Cardiac muscle cell (in vitro differentiated cells and primary cell): ENCODE results near the gene CCDC88B. TPM values are rescaled to one million over a fixed set of nuclear protein-coding genes. Genes with fewer than 3 reads are reported as not detected.

ENCODE experiments used
- DNase-seq, 2 donors: peaks; one replicate each; pipeline versions ENCODE4 v3.0.0 to v3.0.0-alpha.2; 2010 to 2017; ENCODE audit warnings: low read depth in 1 of 2, low spot score in 1 of 2
- H3K27ac ChIP-seq: fragments of 200-600 bp; sonication (generic); 2 replicates; pipeline ENCODE4 v1.5.1; 2016
- H3K27me3 ChIP-seq: fragments of 200-600 bp; sonication (generic); 2 replicates; pipeline ENCODE4 v1.6.0; 2016; ENCODE audit warnings: control low read depth
- H3K36me3 ChIP-seq: fragments of 200-600 bp; sonication (generic); 2 replicates; pipeline ENCODE4 v1.5.1; 2016; ENCODE audit warnings: control low read depth
- H3K4me1 ChIP-seq: fragments of 200-600 bp; sonication (generic); 2 replicates; pipeline ENCODE4 v1.8.1; 2017; ENCODE audit warnings: low read depth, mild to moderate bottlenecking, mixed run types
- H3K4me3 ChIP-seq: fragments of 200-600 bp; sonication (generic); 2 replicates; pipeline ENCODE4 v1.5.1; 2016; ENCODE audit warnings: mild to moderate bottlenecking
- H3K9me3 ChIP-seq: fragments of 200-600 bp; sonication (generic); 2 replicates; pipeline ENCODE4 v1.5.1; 2017; ENCODE audit warnings: low read depth, mild to moderate bottlenecking, control low read depth
- polyA plus RNA-seq: library from polyadenylated mRNA; unstranded; fragments of >200 nt; fragmentation: Nextera tagmentation; extraction: Ambion mirVana; gene quantifications from 2 replicates; pipeline ENCODE4 v1.2.1, GENCODE V29; 2016
- total RNA-seq: library from RNA; depleted of rRNA; stranded (reverse); fragments of >200 nt; gene quantifications from 2 replicates; pipeline ENCODE4 v1.2.3, GENCODE V29; 2016
- TF ChIP-seq, protein P1 (sequence below): IDR thresholded peaks from 2 replicates; pipeline ENCODE4 v1.5.1; 2012; ENCODE audit warnings: low read depth, mild to moderate bottlenecking, low read length

CCDC88B gene
- total and polyA plus RNA-seq, 2 experiments from 2014 or later, result 8.4 to 8.6 TPM

DNA sequence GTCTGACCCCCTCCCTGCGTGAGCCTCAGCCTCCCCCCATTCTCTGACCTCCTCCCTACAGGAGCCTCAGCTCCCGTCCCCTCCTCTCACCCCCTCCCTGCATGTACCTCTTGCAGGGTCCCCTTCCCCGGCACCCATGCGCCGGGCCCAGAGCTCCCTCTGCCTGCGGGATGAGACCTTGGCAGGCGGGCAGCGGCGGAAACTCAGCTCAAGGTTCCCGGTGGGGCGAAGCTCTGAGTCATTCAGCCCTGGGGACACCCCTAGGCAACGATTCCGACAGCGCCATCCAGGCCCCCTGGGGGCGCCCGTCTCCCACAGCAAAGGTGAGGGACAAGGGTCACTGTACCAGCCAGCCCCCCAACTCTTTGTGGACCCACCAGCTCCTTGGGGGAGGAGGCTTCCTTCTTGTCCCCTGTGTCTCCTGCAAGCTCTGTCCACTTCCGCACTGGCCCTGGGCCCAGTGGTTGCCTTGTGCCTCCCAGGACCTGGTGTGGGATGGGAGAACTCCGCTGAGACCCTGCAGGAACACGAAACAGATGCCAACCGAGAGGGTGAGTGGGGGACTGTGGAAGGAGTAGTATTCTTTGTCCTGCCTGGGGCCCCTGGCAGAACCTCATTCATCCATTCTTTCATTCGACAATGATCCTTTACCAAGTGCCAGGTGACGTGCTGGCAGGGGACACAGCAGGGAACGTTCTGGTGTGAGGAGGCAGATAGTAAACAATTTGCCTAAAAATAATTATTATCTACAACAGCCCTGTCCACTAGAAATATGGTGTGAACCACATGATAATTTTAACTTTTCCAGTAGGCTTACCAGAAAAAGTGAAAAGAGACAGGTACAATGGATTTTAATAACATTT, 15.3 kb downstream of the CCDC88B start:
- no peak overlapping the region for H3K4me3 ChIP-seq
- peak overlapping the region; percentile 18 for H3K27ac ChIP-seq

DNA sequence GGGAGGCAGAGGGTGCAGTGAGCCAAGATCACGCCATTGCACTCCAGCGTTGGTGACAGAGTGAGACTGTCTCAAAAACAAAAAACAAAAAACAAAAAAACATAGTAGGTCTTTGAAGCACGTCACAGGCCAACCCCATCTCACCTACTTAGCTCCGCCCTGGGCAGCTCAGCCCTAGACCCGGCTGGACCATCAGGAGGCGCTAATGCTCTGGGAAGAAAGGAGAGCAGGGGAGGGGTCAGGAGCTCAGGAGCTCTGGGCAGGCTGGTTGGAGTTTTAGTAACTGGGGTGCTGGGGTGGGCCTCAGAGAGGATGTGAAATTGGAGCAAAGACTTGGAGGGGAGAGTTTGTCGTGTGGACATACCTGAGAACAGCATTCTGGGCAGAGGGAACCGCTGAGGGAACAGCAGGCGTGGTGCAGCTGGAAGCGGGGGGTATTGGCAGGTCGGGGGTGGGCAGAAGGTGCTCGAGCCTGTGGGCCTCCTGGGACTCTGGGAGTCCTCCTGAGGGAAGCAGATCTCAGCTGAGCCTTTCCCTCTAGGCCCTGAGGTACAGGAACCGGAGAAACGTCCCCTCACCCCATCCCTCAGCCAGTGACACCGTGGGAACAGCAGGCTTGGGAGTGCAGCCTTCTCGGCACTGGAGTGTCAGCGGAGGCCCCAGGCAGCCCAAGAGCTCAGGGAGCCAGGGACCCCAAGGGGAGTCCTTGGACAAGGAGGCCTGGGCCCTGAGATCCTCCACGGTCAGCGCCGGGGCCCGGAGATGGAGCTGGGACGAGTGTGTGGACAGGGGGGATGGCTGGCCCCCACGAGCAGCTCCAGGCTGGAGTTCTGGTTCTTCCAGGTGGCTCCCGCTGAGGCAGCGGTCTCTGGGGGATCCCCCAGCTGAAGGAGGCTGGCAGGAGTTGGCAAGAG, 16.8 kb downstream of the CCDC88B start:
- no peaks in the 10 kb centered on the region for H3K27me3 ChIP-seq
- DNase-seq, result peak; percentile 54 to 84
- H3K4me1 ChIP-seq, result peaks cover 22% of the 10 kb centered on the region
- TF ChIP-seq, protein P1, sequence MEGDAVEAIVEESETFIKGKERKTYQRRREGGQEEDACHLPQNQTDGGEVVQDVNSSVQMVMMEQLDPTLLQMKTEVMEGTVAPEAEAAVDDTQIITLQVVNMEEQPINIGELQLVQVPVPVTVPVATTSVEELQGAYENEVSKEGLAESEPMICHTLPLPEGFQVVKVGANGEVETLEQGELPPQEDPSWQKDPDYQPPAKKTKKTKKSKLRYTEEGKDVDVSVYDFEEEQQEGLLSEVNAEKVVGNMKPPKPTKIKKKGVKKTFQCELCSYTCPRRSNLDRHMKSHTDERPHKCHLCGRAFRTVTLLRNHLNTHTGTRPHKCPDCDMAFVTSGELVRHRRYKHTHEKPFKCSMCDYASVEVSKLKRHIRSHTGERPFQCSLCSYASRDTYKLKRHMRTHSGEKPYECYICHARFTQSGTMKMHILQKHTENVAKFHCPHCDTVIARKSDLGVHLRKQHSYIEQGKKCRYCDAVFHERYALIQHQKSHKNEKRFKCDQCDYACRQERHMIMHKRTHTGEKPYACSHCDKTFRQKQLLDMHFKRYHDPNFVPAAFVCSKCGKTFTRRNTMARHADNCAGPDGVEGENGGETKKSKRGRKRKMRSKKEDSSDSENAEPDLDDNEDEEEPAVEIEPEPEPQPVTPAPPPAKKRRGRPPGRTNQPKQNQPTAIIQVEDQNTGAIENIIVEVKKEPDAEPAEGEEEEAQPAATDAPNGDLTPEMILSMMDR, result peak; percentile 47
- peak overlapping the region; percentile 34 for H3K27ac ChIP-seq
- peaks cover 3% of the 10 kb centered on the region for H3K36me3 ChIP-seq
- no peak overlapping the region for H3K4me3 ChIP-seq
- H3K9me3 ChIP-seq, result no peaks in the 10 kb centered on the region

More for the DNA sequence above, 15.3 kb downstream of the CCDC88B start:
- Histone ChIP-seq H3K4me1 (peaks cover 22% of the 10 kb centered on the region), H3K36me3 (no peaks in the 10 kb centered on the region), H3K27me3 (no peaks in the 10 kb centered on the region), H3K9me3 (no peaks in the 10 kb centered on the region)
- DNase-seq, result peak; percentile 83 to 84
- TF ChIP-seq, protein P1, result peak; percentile 89

DNA sequence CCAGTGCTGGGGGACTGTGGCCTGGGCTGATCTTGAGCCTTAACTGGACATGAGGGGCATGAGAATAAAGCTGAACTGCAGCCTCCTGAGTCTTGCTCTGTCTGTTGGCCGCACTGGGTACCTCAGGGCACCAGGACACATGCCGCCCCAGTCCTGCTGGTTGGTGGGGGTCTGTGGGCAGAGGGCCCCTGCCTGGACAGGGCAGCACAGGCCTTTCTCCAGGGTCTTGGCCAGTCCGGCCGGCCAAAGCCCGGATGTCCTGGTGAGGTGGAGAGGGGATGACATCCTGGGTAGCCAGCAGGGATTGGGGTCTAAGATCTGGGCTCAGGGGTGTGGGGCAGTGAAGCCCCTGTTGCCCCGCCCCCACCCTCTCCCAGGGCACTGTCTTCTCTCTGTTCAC, 17.4 kb downstream of the CCDC88B start:
- Histone ChIP-seq H3K27me3 (no peaks in the 10 kb centered on the region), H3K4me3 (no peak overlapping the region), H3K27ac (peak overlapping the region; percentile 34), H3K4me1 (peaks cover 22% of the 10 kb centered on the region), H3K9me3 (no peaks in the 10 kb centered on the region), H3K36me3 (peaks cover 3% of the 10 kb centered on the region)
- TF ChIP-seq, protein P1, result no peak
- DNase-seq, result no peak

DNA sequence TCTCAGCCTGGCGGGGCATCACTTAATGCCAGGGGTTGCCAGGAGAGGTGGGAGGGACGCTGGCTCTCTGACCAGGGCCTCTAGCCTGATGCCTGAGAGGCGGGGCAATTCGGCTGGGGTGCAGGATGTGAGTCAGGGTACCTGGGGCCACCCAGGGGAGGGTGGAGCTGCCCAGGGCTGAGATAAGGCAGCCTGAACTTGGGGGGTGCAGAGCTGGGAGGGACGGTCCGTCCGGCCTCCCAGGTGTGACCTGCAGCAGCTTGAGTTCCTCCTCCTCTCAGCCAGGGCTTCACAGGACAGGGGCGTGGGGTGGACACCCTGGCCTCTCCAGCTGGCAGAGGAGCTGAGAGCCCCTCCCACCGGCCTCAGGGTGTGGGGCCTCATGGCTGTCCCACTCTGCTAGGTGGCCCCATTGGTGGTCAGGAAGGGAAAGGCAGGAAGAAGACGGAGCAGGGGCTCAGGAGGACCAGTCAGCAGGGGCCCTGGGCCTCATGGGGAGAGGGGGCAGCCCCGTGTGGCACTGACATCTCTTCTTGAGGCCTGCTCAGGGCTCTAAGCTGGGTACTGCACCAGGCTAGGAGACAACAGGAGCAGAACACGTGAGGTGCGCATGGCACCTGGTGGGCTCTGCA, 18.0 kb downstream of the CCDC88B start:
- Histone ChIP-seq H3K4me3 (no peak overlapping the region), H3K27ac (peak overlapping the region; percentile 80), H3K36me3 (peaks cover 3% of the 10 kb centered on the region), H3K27me3 (no peaks in the 10 kb centered on the region), H3K4me1 (peaks cover 22% of the 10 kb centered on the region), H3K9me3 (no peaks in the 10 kb centered on the region)
- TF ChIP-seq, protein P1, result no peak
- DNase-seq, result no peak

DNA sequence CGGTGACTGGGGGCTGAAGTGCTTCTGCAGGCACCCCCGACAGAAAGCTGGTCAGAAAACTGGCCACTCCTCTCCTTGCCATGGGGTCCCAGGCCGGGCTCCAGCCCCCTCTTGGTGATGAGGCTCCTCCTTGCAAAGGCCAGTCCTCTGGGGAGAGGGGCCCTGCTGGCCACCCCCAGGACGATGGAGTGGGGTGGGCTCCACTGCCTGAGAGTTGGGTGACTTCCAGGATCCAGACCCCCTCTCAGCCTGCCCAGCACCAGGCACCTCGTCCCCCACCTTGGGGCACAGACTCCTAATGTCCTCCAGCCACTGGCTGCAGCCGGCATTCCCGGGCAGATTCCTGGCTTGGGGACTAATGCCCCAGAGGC, 18.5 kb downstream of the CCDC88B start:
- Histone ChIP-seq H3K4me3 (peak overlapping the region; percentile 91), H3K4me1 (peaks cover 22% of the 10 kb centered on the region), H3K9me3 (no peaks in the 10 kb centered on the region), H3K27ac (peak overlapping the region; percentile 80), H3K27me3 (no peaks in the 10 kb centered on the region), H3K36me3 (peaks cover 5% of the 10 kb centered on the region)
- TF ChIP-seq, protein P1, result no peak
- DNase-seq, result no peak
